ENCODE data around the gene HSPA12B.

- TF ChIP-seq, protein P1, sequence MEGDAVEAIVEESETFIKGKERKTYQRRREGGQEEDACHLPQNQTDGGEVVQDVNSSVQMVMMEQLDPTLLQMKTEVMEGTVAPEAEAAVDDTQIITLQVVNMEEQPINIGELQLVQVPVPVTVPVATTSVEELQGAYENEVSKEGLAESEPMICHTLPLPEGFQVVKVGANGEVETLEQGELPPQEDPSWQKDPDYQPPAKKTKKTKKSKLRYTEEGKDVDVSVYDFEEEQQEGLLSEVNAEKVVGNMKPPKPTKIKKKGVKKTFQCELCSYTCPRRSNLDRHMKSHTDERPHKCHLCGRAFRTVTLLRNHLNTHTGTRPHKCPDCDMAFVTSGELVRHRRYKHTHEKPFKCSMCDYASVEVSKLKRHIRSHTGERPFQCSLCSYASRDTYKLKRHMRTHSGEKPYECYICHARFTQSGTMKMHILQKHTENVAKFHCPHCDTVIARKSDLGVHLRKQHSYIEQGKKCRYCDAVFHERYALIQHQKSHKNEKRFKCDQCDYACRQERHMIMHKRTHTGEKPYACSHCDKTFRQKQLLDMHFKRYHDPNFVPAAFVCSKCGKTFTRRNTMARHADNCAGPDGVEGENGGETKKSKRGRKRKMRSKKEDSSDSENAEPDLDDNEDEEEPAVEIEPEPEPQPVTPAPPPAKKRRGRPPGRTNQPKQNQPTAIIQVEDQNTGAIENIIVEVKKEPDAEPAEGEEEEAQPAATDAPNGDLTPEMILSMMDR (conservative IDR thresholded peaks at IDR 0.05) = no peak
- no peak for TF ChIP-seq ZFX (IDR thresholded peaks at IDR 0.05)
Measured at GRCh38 chr20:3798908-3799248, 66.4 kb downstream of the HSPA12B start.
